OCI-LY7 (cell line): ENCODE data around the gene CNIH2.

Source experiments
- EZH2phosphoT487 ChIP-seq: fragments of 200-600 bp; sonication (generic); IDR thresholded peaks from 2 replicates; pipeline ENCODE4 v1.6.1; 2018; ENCODE audit warnings: low read depth, borderline replicate concordance, mild to moderate bottlenecking, mixed run types, antibody characterized with exemption, low read length, moderate library complexity, mixed read lengths
- TF ChIP-seq, protein P1 (sequence below): fragments of 200-600 bp; sonication (generic); conservative IDR thresholded peaks from 2 replicates; pipeline ENCODE4 v1.5.1; 2014; ENCODE audit warnings: mild to moderate bottlenecking, antibody characterized with exemption, low read length, moderate library complexity, mixed read lengths

DNA sequence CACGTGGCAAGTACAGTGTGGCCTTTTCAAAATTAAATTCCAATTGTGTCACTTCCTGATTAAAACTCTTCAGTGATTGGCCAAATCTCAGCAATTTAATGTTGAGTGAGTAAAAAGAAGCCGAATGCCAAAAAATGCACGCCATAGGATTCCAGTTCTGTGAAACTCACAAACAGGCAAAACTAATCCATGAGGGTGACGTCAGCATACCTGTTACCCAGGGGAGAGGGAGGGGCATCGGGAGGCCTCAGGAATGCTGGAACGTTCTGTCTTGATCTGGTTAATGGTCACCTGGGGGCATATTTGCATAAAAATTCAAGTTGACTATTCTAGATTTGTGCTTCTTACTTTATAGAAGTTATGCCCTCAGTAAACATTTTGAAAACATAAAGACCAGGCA is 49.5 kb upstream of the CNIH2 start:
- TF ChIP-seq, protein P1, sequence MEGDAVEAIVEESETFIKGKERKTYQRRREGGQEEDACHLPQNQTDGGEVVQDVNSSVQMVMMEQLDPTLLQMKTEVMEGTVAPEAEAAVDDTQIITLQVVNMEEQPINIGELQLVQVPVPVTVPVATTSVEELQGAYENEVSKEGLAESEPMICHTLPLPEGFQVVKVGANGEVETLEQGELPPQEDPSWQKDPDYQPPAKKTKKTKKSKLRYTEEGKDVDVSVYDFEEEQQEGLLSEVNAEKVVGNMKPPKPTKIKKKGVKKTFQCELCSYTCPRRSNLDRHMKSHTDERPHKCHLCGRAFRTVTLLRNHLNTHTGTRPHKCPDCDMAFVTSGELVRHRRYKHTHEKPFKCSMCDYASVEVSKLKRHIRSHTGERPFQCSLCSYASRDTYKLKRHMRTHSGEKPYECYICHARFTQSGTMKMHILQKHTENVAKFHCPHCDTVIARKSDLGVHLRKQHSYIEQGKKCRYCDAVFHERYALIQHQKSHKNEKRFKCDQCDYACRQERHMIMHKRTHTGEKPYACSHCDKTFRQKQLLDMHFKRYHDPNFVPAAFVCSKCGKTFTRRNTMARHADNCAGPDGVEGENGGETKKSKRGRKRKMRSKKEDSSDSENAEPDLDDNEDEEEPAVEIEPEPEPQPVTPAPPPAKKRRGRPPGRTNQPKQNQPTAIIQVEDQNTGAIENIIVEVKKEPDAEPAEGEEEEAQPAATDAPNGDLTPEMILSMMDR, result no peak
- no peak for TF ChIP-seq EZH2phosphoT487
